SIG-M5 treated with dmso at 0.1 percent for 504 hours (cell line): ENCODE results near the gene SLC28A1.

Experiments
- DNase-seq: peaks from one replicate; lab custom pipeline; 2025; ENCODE audit not compliant: unreplicated experiment; lab: John Stamatoyannopoulos, UW

SLC28A1 gene

DNA sequence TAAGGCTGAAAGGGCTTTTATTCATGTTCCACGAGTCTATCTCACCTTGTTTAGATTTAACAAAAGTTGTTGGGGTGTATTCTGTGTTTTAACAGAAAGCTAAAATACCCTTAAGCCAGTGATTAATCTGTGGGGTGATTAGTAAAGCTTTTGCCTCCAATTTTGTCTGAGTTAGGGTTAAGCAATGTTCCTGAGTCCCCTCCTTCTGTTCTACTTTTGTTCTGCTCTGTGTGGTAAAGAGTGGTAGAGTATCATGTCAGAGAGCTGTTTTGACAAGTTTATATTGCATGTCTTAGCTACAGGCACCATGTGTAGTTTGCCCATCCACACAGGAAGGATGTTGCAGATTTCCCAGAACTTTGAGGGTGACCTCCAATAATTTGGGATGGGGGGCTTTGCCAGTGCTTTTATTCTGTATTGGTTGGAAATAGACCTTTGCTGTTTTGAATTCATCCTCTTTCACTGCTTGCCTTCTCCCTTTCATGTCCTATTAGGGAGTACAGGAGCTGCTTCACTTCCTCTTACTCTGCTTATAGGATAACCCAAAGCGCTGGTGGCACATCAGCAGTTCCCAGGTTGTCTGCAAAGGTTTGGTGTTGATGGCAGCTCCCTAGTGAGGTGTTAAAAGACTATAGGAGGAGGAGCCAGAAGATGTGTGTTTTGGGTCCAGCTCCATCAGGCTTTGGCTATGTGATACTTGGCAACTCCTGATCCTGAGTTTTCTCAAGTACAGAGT, 104.6 kb downstream of the SLC28A1 start:
- no peak for DNase-seq

DNA sequence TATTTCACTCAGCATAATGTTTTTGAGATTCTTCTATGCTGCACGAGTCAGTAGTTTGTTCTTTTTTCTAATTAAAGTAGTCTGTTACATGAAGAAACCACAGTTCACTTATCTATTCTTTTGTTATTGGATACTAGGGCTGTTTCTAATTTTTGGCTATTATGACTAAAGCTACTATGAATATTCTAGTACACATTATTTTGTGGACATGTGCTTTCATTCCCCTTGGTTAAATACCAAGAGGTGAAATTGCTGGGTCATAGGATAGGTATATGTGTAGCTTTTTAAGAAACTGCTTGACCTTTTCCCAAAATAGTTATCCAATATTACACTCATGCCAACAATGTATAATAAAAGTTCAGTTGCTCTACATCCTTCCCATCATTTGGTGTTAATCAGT, 106.0 kb downstream of the SLC28A1 start:
- DNase-seq = no peak

DNA sequence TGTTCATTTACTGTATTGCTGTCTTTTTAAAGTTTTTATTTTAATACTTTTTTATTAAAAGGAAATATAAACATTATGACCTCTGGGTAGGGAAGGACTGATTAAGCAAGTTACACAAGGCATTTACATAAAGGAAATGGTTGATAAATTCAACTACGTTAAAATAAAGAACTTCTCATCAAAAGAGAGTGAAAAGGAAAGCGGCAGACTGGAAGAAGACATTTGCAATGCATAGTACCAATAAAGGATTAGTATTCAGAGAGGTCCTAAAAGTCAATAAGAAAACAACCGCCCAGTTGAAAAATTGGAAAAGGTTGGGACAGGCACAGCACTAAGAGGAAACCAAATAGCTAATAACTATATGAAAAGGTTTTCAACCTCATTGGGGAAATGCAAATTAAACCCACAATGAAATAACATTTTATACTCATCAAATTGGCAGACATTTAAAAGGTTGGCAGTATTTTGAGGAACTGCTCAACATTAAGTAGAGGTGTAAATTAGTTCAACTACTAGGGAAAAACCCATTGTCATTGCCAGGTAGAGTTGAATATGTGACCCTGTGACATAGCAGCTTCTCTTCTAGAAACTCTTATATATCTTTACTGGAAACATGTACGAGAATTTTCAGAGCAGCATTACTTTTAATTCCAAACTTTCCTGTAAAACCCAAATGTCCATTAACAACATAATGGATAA, 106.7 kb downstream of the SLC28A1 start:
- DNase-seq = no peak

DNA sequence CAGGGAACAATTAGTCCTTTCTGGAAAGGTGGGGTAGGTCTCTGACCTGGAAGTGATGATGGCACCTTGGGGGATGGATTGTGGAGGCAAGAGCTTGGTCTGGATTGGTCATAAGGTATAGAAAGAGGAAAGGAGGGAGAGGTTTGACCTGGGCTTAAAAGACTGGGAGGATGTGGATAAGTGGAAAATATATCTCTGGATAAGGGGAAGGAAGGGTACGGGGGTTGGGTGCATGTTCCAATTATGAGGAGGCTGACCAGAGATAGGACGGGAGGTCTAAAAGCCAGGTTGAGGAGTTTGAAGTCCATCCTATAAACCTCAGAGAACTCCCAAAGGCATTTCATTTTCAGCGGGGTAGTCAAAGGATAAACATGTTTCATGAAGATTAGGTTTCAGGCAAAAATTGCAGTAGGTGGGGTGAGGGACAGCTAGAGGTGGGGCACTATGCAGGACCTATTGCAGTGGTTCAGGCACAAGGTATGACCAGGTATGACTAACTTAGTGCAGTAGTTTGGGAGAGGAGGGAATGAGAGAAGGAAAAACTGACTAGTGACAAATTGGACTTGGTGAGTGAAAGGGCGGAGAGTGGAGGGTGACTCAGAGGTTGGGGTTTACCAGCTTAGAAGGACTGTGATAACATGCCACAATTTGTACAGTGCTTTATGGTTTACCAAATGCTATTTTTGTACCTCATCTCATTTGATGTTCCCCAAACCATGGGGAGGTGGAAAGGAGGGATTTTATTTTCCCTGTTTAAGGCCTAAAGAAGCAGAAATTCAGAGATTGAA, 107.9 kb downstream of the SLC28A1 start:
- no peak for DNase-seq
